ENCODE results near the gene GASK1A. TPM values are rescaled to one million over a fixed set of nuclear protein-coding genes. Genes with fewer than 3 reads are reported as not detected.

Gene GASK1A
- total and polyA plus RNA-seq, 2 of the 8 experiments (the other 6 are each of a cell fraction or from before 2014, with no cell fraction given) = 4.7 to 7.9 TPM

DNA sequence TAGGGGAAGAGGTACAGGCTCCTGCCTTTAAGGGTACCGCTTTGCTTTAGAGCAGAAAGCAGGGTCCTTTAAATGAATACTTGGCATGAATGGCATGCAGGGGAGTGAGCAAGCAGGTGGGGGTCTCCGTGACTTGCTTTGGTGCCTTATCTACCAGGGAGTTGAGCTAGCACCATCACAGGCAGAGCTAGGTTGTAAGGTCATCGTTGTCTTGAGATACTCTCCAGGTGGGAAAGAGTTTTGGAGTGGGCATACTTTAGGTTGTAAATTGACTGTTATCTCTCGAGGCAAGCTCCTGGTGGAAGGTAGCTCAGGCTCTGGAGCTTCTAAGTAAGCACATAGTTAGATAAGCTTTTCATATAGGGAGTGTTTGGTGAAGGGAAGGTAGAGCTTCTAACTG lies 5.6 kb downstream of the GASK1A start (continued):
- TF ChIP-seq, protein P1, sequence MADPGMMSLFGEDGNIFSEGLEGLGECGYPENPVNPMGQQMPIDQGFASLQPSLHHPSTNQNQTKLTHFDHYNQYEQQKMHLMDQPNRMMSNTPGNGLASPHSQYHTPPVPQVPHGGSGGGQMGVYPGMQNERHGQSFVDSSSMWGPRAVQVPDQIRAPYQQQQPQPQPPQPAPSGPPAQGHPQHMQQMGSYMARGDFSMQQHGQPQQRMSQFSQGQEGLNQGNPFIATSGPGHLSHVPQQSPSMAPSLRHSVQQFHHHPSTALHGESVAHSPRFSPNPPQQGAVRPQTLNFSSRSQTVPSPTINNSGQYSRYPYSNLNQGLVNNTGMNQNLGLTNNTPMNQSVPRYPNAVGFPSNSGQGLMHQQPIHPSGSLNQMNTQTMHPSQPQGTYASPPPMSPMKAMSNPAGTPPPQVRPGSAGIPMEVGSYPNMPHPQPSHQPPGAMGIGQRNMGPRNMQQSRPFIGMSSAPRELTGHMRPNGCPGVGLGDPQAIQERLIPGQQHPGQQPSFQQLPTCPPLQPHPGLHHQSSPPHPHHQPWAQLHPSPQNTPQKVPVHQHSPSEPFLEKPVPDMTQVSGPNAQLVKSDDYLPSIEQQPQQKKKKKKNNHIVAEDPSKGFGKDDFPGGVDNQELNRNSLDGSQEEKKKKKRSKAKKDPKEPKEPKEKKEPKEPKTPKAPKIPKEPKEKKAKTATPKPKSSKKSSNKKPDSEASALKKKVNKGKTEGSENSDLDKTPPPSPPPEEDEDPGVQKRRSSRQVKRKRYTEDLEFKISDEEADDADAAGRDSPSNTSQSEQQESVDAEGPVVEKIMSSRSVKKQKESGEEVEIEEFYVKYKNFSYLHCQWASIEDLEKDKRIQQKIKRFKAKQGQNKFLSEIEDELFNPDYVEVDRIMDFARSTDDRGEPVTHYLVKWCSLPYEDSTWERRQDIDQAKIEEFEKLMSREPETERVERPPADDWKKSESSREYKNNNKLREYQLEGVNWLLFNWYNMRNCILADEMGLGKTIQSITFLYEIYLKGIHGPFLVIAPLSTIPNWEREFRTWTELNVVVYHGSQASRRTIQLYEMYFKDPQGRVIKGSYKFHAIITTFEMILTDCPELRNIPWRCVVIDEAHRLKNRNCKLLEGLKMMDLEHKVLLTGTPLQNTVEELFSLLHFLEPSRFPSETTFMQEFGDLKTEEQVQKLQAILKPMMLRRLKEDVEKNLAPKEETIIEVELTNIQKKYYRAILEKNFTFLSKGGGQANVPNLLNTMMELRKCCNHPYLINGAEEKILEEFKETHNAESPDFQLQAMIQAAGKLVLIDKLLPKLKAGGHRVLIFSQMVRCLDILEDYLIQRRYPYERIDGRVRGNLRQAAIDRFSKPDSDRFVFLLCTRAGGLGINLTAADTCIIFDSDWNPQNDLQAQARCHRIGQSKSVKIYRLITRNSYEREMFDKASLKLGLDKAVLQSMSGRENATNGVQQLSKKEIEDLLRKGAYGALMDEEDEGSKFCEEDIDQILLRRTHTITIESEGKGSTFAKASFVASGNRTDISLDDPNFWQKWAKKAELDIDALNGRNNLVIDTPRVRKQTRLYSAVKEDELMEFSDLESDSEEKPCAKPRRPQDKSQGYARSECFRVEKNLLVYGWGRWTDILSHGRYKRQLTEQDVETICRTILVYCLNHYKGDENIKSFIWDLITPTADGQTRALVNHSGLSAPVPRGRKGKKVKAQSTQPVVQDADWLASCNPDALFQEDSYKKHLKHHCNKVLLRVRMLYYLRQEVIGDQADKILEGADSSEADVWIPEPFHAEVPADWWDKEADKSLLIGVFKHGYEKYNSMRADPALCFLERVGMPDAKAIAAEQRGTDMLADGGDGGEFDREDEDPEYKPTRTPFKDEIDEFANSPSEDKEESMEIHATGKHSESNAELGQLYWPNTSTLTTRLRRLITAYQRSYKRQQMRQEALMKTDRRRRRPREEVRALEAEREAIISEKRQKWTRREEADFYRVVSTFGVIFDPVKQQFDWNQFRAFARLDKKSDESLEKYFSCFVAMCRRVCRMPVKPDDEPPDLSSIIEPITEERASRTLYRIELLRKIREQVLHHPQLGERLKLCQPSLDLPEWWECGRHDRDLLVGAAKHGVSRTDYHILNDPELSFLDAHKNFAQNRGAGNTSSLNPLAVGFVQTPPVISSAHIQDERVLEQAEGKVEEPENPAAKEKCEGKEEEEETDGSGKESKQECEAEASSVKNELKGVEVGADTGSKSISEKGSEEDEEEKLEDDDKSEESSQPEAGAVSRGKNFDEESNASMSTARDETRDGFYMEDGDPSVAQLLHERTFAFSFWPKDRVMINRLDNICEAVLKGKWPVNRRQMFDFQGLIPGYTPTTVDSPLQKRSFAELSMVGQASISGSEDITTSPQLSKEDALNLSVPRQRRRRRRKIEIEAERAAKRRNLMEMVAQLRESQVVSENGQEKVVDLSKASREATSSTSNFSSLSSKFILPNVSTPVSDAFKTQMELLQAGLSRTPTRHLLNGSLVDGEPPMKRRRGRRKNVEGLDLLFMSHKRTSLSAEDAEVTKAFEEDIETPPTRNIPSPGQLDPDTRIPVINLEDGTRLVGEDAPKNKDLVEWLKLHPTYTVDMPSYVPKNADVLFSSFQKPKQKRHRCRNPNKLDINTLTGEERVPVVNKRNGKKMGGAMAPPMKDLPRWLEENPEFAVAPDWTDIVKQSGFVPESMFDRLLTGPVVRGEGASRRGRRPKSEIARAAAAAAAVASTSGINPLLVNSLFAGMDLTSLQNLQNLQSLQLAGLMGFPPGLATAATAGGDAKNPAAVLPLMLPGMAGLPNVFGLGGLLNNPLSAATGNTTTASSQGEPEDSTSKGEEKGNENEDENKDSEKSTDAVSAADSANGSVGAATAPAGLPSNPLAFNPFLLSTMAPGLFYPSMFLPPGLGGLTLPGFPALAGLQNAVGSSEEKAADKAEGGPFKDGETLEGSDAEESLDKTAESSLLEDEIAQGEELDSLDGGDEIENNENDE (IDR thresholded peaks at IDR 0.05; ENCODE audit: insufficient replicate concordance, low read length) = no peak
- TF ChIP-seq SIN3A (conservative IDR thresholded peaks at IDR 0.05 in 1 of 2, IDR thresholded peaks at IDR 0.05 in 1 of 2; ENCODE audit: low read depth in 1 of 2, low read length in 2 of 2) (no peak), TBP (IDR thresholded peaks at IDR 0.05; ENCODE audit: low read depth, low read length) (no peak), SRF (IDR thresholded peaks at IDR 0.05; ENCODE audit: low read depth, low read length) (no peak), KDM4A (IDR thresholded peaks at IDR 0.05; ENCODE audit: low read depth, low read length, severe bottlenecking) (no peak), YY1 (IDR thresholded peaks at IDR 0.05; ENCODE audit: low read depth, low read length) (no peak), KDM5A (IDR thresholded peaks at IDR 0.05; ENCODE audit: low read length) (no peak), NANOG (IDR thresholded peaks at IDR 0.05; ENCODE audit: insufficient read depth, low read depth, low read length, poor library complexity, severe bottlenecking) (no peak), GTF2F1 (IDR thresholded peaks at IDR 0.05; ENCODE audit: borderline replicate concordance, low read depth, low read length) (no peak), POLR2A (IDR thresholded peaks at IDR 0.05; ENCODE audit: control extremely low read depth in 1 of 2, low read depth in 2 of 2, low read length in 2 of 2) (no peak), HDAC2 (IDR thresholded peaks at IDR 0.05; ENCODE audit: borderline replicate concordance in 1 of 2, low read depth in 2 of 2, low read length in 2 of 2) (no peak)
